Dermis blood vessel endothelial cell (primary cell): ENCODE measurements around the gene PPP2R3C. TPM values are rescaled to one million over a fixed set of nuclear protein-coding genes. Genes with fewer than 3 reads are reported as not detected.
A peak's percentile ranks its signal among the peaks of the same experiment; 100 is the strongest.
"Not testable (repeated sequence)": the region's sequence is repeated elsewhere in the genome, so short reads cannot be mapped to it uniquely, and the experiment has no call there.

ENCODE experiments used
- DNase-seq: peaks from one replicate; pipeline ENCODE4 v3.0.0; 2010
- total RNA-seq: library from RNA; depleted of rRNA; stranded (reverse); fragments of >200 nt; gene quantifications from 2 replicates; pipeline ENCODE4 v1.2.3, GENCODE V29; 2014

PPP2R3C gene
- total RNA-seq, 1 donor from 2014 or later, result 46.1 TPM

- peak; percentile 50 for DNase-seq
These were observed 71.1 kb downstream of the PPP2R3C start for GRCh38 chr14:35050652-35051051.

- peak; percentile 54 for DNase-seq
These were observed 73.7 kb downstream of the PPP2R3C start for GRCh38 chr14:35047976-35048513.

- DNase-seq, result peak; percentile 44
These were observed 74.8 kb downstream of the PPP2R3C start for GRCh38 chr14:35046751-35047536.

- DNase-seq, result peak; percentile 99
These were observed 75.6 kb downstream of the PPP2R3C start, which contains the start of gene FAM177A1 for GRCh38 chr14:35046048-35046750. Gene FAM177A1 (plus strand): TSS chr14:35046272. CDS start chr14:35046464, 192 bp downstream.

GRCh38 chr14:35045798-35046047 lies 76.1 kb downstream of the PPP2R3C start:
- no peak for DNase-seq

- DNase-seq, result no peak
These were observed 76.6 kb downstream of the PPP2R3C start for GRCh38 chr14:35044939-35045797.

GRCh38 chr14:35043046-35043445 lies 78.7 kb downstream of the PPP2R3C start:
- no peak for DNase-seq

GRCh38 chr14:35042632-35043031 lies 79.2 kb downstream of the PPP2R3C start:
- DNase-seq, result no peak

GRCh38 chr14:35038312-35038711 lies 83.5 kb downstream of the PPP2R3C start:
- DNase-seq, result not testable (repeated sequence)

Other genes with a start within 250 kb of the PPP2R3C start
- 54.8 and 76.5 TPM in 2 replicates for gene BAZ1A, start 246.6 kb downstream of the PPP2R3C start, total RNA-seq
- 85.6 and 89.0 TPM in 2 replicates for gene SRP54, start 139.0 kb downstream of the PPP2R3C start, total RNA-seq
- gene FAM177A1, start 75.7 kb downstream of the PPP2R3C start, total RNA-seq, result 43.1 and 48.8 TPM in 2 replicates
- 39.8 and 41.6 TPM in 2 replicates for gene PRORP, start 562 bp upstream of the PPP2R3C start, total RNA-seq
- 203 and 270 TPM in 2 replicates for gene PSMA6, start 170.4 kb upstream of the PPP2R3C start, total RNA-seq